Measurements from ENCODE around the gene PLTP.
"Not testable (repeated sequence)": the region's sequence is repeated elsewhere in the genome, so short reads cannot be mapped to it uniquely, and the experiment has no call there.

Gene PLTP

DNA sequence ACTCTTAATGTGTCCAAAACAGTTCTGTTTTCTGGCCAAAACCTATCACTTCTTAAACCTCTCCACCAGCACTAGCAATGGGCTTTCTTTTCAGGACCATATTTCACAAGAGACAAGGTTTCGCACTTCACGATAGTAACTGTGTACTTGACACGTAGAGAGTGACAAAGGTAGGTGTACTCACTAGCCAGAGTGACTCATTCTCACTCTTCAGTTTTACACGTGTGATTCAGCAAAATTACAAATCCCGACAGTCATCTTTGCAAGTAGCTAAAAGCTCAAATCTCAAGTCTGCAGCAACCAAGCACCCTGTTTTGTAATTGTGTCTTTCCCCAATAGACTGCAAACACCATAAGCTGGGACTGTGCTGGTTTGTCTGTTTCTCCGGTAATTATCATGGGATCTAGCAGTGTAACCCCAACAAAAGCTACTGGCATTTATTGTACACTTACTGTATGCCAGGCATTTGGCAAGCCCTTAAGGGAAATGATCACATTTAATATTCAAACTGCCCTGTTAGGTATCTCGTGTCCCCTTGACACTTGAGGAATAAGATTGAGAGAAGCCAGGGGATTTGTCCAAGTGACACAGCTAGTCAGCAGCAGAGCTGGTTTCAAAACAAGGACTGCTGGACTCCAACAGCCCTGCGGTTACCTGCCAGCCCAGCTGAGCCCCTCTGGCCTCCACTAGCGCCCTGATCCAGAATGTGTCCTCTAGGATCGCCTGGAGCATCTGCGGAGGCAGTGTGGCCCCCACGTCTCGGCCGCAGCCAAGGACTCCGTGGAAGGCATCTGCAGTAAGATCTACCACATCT lies 32.4 kb upstream of the PLTP start:
- no peak for DNase-seq (ENCODE audit: low spot score)

DNA sequence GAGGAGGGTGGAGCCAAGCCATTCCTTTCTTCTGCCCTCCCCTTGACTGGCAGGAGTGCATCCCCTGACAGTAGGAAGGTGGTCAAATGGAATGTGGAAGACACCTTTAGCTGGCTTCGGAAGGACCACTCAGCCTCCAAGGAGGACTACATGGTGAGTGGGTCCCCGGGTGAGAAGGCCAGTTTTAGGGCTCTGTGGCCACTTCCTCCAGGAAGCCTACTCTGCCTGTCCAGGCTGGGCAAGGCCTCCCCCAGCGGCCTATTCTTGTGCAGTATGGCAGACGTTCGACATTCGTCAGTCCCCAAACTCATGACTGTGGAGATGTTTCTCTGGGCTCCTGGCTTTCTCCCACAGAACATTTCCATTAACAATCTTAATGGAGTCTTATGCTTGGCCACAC lies 31.7 kb upstream of the PLTP start:
- no peak for DNase-seq (ENCODE audit: low spot score)

DNA sequence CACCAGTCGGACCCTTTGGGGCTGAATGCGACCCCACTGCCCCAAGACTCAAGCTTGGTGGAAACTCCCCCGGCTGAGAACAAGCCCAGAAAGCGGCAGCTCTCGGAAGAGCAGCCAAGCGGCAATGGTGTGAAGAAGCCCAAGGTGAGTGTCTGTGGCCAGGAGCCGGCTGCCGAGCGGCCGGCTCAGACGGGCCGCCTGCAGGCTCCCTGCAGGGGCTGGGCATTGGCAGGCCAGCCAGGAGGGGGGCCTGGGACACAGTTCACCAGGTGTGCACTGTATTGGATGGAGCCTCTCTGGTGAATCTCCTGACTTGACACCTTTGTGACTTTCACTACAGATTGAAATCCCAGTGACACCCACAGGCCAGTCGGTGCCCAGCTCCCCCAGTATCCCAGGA lies 28.5 kb upstream of the PLTP start:
- DNase-seq (ENCODE audit: low spot score) = no peak

DNA sequence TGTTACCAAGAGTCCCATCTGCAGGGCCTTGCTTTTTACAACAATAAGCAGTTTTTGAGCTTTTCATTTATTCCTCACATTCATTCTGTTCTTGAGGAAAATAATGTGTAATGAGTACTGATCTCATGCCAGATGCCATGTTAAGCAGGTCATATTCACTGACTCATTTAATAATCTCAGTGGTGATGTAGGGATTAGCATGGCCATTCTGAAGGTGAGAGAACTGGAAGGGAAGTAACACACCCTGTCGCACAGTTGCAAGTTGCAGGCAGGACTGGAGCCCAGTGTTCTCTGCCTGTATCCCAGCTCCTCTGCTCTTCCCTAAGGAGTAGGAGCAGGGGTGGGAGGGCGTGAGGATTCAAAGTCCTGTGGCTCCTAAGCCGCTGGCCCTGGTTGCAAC lies 28.1 kb upstream of the PLTP start:
- no peak for DNase-seq (ENCODE audit: low spot score)

DNA sequence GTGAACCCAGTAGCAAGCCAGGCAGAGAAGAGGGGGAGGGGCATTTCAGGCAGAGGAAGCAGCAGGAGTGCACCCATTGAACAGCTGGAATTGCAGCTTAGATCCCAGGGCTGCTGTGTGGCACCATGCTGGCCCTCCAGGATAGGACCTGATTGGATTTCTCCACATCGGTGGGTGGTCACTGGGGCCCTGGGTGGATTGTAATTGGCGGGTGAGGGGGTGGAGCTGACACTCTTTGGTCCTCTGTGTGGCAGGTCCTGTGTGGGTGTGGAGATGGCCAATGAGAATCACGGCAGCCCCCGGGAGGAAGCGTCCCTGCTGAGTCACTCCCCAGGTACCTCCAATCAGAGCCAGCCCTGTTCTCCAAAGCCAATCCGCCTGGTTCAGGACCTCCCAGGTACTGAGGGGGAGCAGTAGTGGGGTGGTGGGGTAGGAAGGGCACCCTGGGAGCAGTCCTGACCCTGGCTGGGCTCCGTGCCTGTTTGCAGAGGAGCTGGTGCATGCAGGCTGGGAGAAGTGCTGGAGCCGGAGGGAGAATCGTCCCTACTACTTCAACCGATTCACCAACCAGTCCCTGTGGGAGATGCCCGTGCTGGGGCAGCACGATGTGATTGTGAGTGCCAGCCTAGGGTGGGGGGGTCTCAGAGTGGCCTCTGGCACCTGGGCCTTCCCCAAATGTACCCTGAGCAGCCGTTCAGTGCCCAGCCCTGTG lies 26.9 kb upstream of the PLTP start:
- DNase-seq (ENCODE audit: low spot score) = no peak

DNA sequence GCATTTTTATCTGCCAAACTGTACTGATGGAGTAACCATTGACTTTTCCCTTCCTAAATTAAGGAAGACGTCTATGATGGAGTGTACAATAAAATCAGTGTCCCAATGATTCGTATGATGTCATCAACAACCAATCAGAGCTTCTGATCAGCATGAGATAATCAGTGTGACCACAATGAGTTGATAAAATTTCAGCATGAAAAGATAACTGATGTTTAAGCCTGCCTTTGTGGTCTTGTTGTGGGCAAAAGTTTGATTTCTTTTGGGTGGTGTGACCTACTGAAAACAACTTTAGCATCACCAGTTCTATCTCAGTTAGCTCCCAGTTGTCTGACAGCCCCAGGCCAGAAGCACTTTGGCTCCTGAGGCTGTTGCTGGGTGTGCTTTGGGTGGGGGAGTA lies 25.8 kb upstream of the PLTP start:
- no peak for DNase-seq (ENCODE audit: low spot score)

DNA sequence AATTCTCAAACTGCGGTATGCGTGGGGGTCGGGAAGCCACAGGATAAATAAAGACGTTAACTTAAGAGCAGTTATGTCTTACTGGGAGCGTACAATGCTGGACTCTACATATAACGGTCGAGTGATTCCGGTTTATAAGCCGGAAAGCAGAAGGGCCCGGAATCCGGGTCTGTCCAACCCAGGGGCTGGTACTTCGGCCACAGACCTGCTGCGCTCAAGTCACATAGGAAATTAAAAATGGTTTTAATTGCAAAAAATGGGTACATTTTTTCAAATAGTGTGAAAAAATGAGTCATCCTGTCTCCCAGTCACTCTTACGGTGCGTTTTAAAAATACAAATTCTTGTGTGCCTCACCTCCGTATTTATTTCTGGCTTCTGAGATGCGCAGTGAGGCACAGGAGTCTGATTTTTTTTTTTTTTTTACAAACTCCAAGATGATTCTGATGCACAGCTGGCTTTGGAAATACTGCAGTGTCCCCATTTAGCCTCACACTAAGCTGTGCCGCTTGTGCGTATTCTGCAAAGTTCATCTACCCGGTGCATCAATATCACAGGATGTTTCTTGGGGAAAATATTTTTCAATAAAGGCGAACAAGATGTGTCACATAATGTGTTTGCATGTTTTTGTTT lies 23.6 kb upstream of the PLTP start:
- DNase-seq (ENCODE audit: low spot score) = no peak

DNA sequence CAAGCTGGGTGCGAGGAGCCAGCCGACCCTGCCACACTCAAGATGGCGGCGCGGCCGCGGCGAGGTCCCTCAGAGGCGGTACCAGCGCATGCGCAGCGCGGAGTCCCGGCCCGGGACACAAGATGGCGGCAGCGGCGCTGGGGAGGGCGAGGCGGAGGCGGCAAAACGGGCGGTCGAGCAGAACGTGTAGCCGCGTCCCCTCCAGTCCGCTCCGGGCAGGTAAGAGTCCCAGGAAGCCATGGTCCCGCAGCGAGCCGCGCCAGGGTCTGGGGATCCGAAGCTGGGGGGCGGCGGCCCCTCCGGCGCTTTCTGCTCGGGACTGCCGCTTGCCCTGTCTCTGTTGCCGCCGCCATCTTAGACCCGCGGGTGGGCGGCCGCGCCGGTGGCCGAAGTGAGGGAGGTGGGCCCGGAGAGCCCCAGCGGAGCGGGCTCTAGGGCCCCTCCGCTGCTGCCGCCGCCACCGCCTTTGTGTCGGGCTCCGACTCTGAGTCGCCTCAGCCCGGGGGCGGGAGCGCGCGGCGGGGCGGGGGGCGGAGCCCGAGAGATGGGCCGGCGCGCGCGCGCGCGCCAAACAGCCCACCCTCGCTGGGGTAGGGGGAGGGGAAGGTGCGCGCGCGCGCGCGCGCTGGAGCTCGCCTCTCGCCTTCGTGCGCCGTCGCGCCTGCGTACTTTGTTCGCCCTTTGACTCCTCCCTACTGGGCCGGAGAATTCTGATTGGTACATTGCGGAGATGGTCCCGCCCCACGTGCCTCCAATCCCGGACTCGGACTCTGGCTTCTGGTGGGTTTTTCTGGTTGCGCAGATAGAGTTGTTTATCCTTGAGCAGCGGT lies 22.8 kb upstream of the PLTP start, which contains the start of gene PCIF1:
PCIF1 (plus strand) TSS at position 98 of the 830 bp plus-strand sequence. CDS start 4,317 bp downstream, outside the sequence.
- DNase-seq (ENCODE audit: low spot score) = peak; percentile 97

DNA sequence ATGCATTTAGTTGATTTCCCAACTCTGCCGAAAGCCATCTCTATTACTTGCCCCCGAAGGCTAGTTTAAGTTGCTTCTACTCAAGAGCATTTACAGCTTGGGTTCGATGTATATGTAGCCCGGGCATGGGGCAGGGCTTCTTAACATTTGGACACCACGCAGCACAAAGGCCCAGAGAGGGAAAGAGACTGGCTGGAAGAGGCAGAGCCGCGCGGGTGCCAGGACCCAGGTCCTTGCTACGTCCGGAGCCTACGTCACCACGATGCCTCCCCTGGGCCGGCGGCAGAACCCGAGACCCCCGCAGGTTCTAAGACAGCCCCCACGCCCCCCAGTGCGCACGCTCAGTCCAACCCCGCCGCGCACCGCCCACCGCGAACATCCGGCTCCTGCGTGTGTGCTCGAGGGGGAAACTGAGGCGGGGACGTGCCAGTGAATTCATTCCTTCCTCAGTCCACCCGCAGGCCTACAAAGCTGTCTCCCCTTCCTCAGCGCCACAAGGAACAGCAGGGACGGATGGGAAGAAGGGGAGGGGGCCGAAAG lies 22.2 kb upstream of the PLTP start:
- DNase-seq (ENCODE audit: low spot score) = no peak

DNA sequence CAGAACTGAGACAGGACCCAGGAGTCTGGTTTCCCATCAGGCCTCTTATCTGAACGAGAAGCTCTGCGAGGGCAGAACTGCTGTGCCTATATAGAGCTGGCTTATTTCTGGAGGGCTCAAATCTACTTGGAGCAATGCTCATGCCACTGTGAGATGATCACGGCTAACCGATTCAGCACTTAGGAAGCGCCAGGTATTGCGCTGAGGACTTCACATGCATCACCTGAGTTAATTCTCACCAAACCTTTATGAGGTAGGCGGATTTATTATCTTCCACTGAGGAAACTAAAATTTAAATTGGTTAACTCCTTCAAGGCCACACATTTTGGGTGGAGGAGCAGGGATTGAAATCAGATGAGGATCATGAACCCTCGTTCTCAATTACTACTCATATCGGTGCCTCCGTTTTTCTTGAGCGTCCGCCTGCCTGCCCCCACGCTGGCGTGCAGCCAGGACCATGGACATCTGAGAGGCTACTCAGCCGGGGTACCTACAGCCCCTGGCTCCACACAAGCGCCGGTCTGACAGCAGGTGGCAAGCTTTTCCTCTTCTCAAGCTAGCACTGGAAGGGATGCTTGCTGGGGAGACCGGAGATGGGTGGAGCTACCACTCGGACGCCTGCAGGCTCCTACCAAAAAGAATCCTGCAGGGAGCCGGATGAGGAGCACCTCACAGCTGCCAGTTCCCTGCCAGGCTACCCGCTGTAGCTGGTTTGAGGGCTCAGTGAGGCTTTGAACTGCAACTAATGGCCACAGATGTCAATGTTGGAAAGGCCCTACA lies 21.5 kb upstream of the PLTP start:
- peak; percentile 71 for DNase-seq (ENCODE audit: low spot score)

DNA sequence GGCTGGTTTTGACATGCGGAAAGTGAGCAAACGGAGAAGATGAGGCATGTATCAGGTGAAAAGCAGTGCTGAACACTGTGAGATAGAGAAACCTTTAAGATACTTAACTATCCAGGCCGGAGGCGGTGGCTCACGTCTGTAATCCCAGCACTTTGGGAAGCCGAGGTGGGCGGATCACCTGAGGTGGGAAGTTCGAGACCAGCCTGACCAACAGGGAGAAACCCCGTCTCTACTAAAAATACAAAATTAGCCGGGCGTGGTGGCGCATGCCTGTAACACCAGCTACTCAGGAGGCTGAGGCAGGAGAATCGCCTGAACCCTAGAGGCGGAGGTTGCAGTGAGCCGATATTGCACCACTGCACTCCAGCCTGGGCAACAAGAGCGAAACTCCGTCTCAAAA lies 19.7 kb upstream of the PLTP start:
- not testable (repeated sequence) for DNase-seq (ENCODE audit: low spot score)

DNA sequence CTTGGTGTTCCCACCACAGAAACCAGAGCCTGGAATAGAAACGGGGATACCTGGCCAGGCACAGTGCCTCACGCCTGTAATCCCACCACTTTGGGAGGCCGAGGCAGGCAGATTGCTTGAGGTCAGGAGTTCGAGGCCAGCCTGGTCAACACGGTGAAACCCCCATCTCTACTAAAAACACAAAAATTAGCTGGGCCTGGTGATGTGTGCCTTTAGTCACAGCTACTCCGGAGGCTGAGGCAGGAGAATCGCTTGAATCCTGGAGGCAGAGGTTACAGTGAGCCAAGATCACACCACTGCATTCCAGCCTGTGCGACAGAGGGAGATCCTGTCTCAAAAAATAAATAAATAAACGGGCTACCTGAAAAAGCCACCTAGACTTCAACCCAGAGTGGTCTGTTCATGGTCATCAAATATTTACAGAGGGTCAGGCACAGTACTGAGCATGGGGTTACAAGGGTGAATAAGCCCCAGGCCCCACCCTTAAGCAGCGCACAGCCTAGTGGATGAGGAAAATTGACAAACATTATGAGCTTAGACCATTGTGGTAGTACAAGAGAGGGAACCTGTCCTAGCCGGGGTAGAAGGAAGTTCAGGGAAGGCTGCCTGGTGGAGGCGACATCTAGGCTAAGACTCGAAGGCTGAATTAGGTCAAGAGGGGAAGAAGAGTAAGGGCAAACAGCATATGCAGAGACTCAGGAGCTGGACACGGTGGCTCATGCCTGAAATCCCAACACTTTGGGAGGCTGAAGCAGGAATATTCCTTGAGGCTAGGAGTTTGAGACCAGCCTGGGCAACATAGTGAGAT lies 15.3 kb upstream of the PLTP start:
- no peak for DNase-seq (ENCODE audit: low spot score)

DNA sequence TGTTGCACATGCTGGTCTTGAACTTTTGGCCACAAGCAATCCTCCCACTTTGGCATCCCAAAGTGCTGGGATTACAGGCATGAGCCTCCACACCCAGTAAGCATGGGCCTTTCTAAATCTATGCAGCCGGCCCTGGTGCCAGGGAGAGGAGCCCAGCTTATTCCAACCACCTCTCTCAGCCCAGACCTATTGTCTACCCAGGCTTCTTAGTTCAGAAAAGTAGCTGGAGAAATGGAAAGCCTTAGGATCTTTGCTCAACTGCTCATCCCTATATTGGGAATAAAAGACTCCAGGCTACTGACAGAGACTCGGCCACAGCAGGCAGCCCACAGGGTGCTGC lies 14.7 kb upstream of the PLTP start:
- DNase-seq (ENCODE audit: low spot score) = no peak

DNA sequence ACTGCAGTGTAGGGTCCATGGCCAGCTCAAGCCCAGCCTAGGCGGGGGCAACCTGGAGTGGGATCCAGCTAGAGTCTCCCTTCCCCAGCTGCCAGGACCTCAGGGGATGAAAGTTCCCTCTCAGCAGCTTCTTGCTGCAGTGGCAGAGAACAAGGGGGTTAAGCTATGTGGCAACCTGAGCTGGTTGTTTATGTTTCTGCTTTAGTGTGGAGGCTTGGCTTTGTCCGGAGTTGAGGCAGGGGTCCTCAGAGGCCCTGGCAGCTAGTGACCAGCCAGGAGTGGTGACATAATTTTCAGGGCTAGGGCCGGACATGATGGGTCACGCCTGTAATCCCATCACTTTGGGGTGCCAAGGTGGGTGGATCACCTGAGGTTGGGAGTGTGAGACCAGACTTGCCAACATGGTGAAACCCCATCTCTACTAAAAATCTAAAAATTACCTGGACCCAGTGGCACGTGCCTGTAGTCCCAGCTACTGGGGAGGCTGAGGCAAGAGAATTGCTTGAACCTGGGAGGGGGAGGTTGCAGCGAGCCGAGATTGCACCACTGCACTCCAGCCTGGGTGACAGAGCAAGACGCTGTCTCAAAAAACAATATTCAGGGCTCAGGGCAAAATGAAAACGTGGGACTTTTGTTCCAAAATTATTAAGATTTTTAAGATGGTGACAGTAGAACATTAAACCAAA lies 14.0 kb upstream of the PLTP start:
- DNase-seq (ENCODE audit: low spot score) = no peak

DNA sequence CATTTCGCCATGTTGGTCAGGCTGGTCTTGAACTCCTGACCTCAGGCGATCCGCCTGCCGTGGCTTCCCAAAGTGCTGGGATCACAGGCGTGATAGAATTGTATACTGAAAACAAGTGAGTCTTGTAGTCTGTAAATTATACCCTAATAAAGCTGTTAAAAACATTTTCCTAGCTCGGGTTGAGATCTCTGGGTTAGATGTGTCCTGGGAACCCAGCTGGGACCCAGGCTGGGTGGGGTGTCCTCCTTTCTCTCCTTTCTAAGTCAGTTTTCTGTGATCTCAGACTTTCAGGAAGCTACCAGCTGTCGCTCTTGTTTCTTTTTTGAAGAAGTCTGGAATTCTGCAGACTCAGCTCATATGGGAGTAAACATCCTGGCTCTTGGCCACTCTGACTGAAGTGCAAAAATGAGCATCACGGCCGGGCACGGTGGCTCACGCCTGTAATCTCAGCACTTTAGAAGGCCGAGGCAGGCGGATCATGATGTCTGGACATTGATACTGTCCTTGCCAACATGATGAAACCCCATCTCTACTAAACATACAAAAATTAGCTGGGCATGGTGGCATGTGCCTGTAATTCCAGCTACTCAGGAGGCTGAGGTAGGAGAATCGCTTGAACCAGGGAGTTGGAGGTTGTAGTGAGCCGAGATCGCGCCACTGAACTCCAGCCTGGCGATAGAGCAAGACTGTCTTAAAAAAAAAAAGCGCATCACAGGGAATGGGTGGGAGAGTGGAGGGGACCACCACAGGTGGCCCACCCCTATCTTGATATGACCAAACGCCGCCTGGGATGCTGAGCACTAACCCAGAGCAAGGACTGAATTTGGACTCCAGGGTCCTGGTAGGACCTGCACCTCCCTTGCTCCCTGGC lies 12.7 kb upstream of the PLTP start:
- DNase-seq (ENCODE audit: low spot score) = no peak

DNA sequence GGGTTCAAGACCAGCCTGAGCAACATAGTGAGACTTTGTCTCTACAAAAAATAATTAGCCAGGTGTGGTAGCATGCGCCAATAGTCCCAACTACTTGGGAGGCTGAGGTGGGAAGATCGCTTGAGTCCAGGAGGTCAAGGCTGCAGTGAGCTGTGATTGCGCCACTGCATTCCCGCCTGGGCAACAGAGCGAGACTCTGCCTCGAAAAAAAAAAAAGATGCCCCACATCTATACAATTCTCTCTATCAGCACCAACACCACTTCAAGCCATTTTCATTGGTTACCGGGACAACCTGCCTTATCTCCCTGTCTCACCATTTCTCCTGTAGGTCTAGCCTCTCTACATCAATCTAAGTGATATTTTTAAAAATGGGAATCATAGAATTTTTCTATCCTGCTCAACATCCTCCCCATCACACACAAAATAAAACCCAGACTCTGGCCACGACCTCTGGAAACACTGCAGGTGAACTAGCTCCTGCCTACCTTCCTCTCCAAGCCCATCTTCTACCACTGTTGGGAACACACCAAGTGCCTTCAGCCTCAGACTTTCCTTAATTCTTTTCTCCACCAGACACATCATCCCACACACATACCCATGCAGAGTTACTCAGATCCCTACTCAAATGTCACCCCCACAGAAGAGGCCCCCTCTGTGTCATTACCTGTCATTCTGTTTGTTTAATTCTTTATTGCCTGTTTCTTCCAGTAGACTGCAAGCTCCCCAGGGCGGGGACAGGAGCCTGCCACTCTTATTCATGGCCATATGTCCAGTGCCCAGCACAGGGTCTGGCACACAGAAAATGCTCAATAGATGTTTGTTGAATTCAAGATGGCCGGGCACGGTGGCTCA lies 9.6 kb upstream of the PLTP start:
- DNase-seq (ENCODE audit: low spot score) = no peak

DNA sequence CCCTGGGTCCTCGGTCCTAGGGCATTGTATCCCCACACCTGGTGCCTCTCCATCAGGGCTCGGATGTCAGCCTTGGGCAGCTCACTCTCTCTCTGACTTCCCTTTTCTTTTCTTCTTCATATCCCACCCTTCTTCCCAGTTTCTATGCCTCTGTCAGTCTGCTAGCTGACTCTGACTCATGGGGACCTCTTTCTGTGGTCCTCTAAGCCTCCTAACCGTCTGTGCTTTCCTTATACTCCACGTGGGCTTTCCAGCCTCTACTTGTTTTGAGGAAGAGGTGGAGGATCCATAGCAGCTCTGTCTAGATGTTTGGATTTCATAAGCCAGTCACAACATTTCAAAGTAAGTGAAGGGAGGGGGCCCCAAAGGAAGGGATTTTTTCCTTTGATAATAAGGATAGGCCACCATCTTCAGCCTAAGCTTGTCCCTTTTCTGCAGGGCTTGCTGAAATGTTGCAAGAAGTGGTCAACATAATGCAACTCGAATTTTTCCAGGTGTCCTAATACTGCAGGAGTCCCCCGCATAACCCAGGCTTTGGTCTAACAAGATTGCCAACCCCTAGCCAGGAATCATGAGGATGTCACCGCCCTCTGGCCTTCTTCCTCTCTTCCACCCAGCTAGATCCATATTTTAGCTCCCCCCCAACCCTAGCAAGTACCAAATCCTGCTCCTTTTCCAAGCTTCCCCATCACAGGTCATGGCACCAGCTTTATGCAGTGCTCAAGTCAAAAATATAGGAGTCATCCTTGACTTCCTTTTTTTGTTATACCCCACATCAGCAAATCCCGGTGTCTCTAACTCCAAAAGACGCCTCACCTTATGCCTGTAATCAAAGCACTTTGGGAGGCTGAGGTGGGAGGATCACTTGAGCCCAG lies 8.7 kb upstream of the PLTP start:
- DNase-seq (ENCODE audit: low spot score) = no peak

Data from CD4-positive, alpha-beta T cell treated with Interleukin-6 at 100 ng/mL for 8 hours (primary cell).